Lung microvascular endothelial cell (primary cell): Measurements from ENCODE around the gene TSPAN14. TPM values are rescaled to one million over a fixed set of nuclear protein-coding genes. Genes with fewer than 3 reads are reported as not detected.

Experiments used
- DNase-seq, 2 donors: peaks; one replicate each; pipeline versions ENCODE4 v3.0.0 to v3.0.0-alpha.2; 2010; ENCODE audit warnings: low read depth in 2 of 2
- total RNA-seq: library from RNA; depleted of rRNA; stranded (reverse); fragments of >200 nt; gene quantifications from 2 replicates; pipeline ENCODE4 v1.2.1, GENCODE V29; 2014

The TSPAN14 gene
- total RNA-seq, 1 donor from 2014 or later, result 60.9 TPM

DNA sequence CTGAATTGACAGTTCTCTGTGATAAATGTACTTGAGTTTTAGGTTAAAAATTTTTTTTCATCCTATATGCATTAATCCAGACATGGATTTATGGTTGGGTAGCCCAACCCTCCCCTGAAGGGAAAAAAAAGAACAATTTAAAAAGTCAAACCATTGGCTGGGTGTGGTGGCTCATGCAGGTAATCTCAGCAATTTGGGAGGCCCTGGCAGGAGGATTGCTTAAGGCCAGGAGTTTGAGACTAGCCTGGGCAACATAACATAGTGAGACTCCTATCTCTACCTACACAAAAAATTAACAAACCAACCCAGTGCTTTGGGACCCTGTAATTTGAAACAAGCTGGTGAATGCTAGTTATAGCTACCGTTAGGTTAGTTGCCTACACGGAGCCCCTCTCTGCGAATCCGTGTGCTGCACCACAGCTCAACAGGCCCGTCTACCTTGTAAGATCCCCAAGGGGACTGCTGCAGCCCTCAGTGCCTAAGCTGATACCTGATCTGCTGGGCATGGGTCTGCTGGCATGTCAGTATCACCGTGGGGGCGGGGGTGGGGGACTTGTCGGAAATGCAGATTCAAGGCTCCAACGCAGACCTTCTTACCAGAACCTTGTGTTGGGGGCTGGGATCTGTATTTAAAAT is 32.8 kb downstream of the TSPAN14 start:
- no peak for DNase-seq

DNA sequence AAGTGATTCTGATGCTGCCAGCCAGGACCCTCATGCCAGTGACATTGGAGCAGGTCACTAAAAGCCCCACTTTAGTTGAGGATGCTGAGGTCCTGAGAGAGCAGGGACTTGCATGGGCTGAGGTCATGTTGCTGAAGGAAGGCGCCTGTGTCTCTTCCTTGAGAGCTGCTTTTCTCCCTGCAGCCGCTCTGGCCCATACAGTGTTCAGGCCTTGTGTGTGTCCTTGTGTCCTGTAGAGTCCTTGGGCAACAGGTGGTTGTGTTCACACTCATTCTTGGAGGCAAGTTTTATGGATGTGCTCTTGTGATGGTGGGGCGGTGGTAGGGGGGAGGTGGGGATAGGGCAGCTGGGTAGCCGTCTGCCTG is 33.3 kb downstream of the TSPAN14 start:
- DNase-seq, result no peak

DNA sequence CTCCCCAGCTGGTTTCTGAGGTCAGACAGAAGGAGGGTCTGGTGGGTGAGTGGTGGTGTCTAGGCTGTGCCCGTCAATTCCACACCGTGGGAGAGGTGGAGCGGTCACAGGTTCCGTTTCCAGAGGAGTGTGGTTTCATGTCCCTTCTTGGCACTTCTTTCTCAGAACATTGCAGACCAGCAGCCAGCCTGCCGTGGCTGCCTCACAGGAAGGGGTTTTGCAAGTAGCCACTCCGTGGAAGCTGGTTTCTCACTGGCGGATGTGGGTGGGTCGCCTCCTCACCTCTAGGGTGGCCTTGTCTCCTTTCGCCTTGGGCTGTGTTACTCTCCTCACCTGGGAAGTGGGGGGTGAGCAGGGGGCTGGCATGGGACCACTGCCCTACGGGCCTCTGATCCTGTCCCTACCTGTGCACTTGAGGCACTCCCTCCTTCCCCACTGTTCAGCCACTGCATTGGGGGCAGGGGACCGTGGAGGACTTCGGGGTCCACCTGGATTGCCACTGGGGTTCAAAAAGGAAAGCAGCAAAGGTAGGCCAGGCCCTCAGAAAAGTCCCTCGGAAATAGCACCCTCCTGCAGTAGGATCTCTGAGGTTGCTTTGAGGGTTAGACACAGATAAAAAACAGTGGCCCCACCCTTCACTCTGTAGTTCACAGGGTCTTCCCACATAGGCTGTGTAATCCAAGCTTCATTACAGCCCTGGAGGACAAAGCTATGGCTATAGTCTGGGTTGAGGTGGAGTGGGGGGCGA is 33.9 kb downstream of the TSPAN14 start:
- DNase-seq, result no peak

DNA sequence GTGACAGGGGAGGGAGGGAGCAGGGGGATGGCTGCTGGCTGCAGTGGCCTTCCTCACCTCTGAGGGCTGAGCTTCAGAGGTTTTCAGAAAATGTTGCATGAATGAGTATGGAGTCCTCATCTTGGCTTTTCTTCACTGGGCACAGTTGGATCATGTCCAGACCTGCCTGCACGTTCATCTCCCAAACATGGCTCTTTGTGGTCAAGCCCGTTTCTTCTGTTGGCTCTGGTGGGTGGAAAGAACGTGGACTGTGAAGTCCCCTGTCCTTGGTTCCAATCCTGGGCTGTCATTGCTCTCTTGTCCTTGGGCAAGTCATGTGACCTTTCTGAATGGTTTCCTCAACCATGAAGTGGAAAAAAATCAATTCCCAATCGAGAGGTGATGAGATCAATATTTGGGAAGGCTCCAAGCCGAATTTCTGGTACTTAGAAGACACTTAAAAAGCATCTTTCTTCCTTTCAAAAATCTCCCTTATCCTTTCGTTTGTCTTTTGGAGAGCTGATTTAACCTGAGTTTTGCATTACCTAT is 34.5 kb downstream of the TSPAN14 start:
- DNase-seq, result no peak

DNA sequence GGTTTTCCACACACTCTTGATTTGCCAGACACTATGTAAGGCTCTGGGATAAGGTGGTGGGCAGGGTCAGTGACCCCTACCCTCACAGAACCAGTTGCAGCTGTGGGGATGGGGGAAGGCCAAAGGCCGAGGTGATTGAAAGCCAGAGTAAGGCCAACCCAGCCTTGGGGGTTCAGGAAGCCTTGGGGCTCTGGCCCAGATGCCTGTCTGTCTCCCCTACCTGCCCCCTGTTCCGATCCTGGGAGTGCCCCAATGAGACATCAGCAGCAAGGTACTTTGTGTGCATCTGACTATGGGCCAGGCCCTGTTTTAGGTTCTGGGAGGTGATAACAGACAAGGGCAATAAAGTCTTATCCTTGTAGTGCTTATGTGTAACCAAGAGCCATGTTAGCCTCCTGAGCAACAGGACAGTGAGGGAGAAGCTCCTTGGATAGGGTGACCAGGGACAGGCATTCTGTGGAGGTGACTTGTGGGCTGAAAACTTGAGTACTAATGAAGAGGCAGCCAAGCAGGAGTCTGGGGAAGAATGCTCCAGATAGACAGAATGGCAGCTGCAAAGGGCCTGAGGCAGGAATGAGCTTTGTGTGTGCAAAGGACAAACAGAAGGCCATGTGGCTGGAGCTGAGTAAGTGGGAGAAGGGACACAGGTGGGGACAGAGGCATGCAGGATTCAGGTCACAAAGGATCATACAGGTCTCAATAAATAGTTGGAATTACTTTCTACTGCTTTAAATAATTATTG is 35.4 kb downstream of the TSPAN14 start:
- no peak for DNase-seq

DNA sequence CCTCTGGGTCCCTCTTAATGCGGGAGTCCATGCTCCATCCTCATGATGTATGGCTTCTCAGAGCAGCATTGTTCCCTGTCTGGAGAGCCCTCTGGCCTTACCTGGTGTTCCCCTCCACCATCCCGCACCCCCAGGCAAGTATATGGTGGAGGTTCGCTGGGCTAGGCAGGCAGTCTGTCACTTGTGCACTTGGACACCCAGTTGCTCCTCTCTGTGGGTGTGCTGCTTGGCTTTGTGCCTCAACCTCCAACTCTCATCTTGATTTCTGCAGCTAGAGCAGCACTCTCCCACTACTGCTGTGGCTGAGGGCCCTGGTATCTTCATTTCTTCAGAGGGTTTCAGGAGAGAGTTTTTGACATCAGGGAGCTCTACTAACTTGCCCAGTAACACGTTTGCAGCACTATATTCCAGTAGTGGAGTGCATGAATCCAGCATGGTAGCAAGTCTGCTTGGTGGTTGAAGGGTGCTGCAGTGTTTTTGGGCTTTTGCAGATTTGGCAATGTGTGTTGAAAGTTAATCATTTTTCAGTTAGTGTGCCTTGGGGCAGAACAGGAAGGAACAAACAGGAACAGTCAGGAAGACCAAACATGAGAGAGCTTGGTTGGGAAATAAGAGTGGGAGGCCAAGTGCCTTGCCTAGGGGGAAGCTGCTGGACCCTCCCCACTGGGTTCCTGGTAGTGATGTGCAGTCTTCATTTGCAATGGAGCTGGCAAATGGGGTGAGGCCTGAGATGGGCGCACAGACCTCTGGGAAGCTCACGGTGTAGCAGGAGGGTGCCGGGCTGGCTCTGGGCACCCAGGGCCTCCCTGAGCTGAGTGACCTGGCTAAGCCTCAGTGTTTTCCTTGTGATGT is 37.4 kb downstream of the TSPAN14 start:
- DNase-seq, result no peak

DNA sequence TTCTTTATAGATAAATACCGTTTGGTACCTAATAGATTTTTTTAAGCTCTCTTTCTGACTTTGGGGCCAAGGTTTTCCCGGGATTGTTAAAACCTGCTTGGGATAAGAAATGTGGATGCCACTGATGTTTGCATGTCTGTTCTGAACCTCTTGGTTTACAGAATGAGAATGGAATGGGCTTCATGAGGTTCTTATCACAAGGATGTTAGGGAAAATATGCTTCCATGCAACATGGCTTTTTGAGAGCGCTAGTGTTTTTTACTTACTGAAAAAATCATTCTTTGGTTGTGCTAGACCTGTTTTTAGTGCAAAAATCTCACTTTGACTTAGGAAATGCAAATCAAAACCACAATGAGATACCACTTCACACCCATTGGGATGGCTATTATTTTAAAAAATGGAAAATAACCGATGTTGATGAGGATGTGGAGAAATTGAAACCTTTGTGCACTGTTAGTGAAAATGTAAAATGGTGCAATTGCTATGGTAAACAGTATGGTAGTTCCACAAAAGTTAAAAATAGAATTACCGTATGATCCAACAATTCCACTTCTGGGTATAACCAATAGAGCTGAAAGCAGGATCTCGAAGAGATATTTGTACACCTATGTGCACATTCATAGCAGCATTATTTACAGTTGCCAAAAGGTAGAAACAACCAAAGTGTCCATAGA is 38.9 kb downstream of the TSPAN14 start:
- no peak for DNase-seq

DNA sequence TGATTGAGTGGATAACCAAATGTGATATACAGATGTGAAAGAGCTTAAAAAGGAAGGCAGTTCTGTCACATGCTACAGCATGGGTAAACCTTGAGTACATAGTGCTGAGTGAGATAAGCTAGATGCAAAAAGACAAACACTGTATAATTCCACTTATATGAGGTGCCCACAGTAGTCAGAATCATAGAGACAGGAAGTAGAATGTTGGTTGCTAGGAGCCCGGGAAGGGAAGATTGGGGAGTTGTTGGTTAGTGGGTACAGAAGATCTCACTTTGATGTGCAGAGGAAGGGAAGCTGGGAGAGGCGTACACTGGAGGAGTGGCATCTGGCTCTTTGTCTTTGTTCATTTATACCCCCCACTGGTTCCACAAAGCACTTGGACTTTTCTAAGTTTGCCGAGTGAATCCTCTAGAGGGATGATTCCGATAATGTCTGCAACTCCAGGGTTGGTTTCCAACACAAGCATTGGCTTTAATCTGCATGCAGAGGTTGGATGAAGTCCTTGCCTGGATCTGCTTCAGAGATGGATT is 39.5 kb downstream of the TSPAN14 start:
- DNase-seq, result peak in 1 of 2 donors; percentile 25

DNA sequence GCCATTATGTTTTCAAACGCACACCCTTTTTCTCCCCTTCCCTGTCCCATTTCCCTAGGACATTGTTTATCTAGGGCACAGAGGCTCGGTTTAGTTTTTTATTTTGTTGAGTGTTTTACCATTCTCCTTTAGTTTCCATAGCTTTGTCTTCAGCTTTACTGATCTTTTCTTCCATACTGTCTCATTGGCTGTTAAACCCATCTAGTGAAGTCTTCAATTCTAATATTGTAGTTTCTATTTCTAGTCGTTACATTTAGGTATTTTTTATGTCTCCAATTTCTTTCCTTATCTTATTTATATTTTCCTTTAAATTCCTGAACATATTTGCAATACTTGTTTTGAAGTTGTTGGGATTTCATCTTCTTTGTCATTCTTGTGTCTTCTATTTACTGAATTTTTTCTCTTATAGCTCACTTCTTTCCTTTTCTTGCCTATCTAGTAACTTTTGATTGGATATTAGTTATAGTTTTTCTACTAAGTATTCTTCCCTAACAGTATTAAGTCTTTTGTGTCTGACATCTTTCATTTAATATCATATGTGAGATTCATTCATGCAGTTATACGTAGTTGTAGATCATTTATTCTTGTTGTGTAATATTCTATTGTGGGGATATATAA is 42.6 kb downstream of the TSPAN14 start:
- no peak for DNase-seq

DNA sequence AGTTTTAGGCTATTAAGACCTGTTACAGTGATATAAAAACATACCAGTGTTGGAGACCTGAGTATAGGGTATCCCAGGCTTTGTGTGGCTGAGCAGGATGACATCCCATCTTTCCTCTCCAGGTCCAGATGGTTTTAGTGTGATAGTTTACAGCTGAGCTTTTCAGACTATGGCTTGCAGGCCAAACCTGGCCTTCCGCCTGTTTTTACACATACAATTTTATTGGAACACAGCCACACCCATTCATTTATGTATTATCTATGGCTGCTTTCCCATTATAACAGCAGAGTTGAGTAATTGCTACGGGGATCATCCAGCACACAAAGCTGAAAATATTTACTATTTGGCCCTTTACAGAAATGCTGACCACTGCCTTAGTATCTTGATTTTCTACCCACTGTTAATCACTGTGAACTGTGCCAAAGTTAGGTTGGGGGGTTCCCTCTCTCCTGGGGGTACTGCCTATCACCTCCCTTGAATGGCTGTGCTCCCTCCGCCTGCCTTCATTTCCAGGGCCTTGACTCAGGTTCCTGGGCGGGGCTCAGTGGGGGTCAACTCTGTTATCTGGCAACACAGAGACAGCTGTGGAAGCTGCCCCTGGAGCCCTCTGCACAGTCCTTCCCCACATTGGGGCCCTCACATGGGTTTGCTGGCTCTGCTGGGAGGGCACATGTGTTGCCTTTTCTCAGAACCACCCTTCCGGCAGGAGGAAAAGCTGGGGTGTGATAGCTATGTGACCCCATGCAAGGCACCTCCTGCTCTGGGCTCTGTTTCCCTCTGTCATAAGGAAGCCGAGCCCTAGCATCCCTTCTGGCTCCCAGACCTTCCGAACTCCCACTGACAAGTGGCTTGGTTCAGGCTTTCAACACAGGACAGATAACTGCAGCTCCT is 43.3 kb downstream of the TSPAN14 start:
- peak; percentile 70 to 97 for DNase-seq

DNA sequence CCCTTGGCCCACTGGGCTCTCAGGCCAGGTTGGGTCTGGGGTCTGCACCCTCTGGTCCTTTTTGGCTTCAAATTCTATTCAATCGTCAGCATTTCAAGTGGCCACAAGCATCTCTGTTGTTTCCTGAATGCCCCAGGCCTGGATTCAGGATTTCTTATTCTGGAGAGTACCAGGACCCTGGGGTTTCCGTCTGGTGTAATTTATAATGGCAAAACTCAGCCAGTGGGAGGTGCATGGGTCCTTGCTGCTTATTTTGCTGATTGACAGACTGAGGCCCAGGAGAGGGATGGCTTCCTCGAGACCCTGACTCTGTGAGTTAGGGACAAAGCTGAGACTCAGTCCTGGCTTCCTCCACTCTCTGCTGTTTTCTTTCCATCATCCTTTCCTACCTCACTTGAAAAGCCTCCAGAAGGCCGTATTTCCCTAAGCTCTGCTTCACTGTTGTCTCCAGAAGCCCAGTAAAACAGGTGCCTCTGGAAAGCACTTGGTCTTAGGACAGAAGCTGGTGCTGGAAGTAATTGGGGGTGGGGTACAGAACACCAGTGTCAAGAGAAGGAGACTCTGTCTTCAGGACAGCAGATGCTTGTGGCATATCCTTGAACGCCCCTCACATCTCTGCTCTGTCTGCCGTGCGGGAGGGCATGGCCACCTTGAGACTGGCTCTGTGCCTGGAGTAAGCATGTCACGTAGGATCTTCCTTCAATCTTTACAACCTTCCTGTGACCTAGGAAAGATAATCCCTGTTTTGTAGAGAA is 44.1 kb downstream of the TSPAN14 start:
- DNase-seq, result no peak

DNA sequence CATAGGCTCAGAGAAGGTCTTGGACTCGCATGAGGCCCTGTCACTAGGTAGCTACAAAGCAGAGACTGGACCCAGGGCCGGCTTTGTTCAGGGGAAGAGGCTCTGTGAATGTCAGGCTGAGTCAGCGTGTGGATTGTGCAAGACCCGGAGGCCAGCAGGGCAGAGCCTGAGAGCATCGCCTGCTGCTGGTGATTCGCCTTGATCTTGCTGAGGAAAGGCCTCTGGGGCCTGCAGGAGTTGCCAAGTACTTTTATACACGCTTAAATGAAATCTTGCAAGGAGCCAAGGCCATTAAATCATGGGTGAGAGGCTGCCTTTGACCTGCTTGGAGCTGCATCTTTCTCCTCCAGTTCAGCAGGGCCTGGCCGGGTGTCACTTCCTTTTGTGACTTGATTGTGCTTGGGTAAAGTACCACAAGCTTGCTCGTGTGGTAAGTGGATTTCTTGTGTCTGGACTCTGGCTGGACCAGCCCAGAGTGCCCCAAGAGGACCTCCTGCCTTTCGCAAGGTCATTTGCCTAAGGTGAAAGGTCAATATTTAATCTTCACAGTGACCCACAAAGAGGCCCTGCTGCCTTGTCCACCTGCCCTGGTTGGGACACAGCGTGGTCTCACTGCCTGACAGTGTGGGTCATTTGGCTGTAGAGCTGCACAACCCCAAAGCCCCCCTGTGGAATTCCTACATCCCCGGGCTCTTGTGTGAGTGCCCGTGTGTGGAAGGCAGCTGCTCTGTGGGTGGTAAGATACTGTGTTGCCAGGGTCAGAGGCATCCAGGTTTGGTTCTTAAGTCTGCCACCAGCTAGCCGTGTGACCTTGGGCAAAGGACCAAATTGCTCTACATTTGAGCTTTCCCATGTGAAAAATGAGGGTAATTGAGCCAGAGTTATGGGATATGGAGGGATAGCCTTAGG is 45.0 kb downstream of the TSPAN14 start:
- DNase-seq, result peak; percentile 88 to 95

DNA sequence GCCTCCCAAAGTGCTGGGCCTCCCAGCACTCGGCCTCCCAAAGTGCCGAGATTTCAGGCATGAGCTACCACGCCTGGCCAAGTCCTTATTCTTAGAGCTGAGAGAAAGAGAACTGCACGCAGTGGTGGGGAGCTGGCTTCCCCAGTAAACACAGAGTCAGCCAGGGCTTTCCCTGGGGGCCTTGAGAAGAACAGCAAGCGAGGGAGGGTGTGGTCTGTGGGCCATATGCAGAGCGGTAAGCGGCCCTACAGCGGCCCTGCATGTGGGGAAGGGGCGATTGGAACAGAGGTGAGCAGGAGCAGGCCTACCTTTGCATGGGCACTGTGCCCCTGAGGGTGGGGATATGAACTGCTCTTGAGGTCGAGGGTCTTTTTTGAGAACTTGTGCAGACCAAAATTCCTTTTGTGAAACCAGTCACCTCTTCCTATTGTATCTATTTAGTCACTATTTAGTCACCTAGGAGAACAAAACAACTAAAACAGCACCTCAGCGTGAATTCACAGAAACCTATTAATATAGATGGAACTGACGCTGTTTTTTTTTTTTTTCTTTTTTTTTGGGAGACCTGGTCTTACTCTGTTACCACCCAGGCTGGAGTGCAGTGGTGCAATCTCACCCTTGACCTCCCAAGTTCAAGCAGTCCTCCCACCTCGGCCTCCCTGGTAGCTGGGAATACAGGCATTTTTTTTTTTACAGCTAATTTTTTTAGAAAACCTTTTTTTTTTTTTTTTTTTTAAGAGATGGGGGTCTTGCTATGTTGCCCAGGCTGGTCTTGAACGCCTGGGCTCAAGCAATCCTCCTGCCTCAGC is 46.7 kb downstream of the TSPAN14 start:
- DNase-seq, result peak; percentile 55 to 59

DNA sequence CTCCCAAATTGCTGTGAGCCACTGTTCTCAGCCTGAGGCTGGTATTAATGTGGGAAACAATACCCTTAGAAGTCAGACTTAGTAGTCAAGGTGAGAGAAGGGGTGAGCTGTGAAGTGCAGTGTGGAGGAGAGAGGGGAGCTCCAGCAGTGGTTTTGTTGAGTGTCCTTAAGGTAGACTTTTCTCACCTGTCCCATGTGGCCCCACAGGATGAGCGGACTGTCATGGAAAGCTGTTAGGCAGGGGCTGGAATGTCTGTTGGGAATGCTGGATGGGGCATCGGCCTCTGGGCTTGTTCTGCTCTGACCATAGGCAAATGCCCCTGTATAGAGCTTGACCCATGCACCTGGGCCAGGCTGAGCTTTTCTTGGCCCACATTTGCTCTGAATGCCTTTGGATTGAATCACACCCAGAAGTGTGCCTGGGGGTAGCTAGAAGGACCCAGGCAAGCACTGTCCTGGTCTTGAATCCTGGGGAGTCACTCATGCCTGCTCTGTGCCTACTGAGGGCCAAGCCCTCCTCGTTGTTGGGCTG is 47.3 kb downstream of the TSPAN14 start:
- no peak for DNase-seq

DNA sequence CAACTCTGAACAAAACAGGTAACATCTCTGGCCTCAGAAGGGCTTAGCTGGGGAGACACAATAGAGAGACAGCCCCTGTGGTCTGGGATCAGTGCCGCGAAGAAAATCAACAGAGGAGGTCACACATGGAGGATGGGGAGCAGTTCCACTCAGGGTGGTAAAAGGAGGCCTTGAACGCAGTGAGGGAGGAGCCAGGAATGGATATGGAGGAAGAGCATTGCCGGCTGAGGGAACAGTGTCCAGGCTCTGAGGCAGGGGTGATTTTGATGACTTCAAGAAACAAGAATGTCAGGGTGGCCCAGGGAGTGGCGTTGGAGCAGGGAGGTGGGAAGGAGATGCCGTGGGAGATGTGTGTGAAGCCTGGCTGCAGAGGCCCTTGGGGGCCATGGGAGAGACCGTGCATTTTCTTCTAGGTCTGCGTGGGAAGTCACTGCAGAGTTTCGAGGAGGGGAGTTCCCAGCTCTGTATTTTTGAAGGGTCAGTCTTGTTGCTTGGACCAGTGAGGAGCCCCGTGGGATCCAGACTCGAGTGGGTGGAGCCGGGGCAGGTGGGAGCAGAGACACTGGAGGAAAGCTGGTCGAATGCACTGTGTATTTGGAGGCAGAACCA is 47.9 kb downstream of the TSPAN14 start:
- peak in 1 of 2 donors; percentile 32 for DNase-seq
